Activated effector memory CD4-positive, alpha-beta T cell treated with anti-CD3 and anti-CD28 coated beads, Interleukin-2, amount 50 U/mL, for 16 hours (primary cell): ENCODE results near the gene COL13A1.

Source experiments
- DNase-seq: peaks from one replicate; pipeline ENCODE4 v3.0.0-alpha.2; 2020

Gene COL13A1

DNA sequence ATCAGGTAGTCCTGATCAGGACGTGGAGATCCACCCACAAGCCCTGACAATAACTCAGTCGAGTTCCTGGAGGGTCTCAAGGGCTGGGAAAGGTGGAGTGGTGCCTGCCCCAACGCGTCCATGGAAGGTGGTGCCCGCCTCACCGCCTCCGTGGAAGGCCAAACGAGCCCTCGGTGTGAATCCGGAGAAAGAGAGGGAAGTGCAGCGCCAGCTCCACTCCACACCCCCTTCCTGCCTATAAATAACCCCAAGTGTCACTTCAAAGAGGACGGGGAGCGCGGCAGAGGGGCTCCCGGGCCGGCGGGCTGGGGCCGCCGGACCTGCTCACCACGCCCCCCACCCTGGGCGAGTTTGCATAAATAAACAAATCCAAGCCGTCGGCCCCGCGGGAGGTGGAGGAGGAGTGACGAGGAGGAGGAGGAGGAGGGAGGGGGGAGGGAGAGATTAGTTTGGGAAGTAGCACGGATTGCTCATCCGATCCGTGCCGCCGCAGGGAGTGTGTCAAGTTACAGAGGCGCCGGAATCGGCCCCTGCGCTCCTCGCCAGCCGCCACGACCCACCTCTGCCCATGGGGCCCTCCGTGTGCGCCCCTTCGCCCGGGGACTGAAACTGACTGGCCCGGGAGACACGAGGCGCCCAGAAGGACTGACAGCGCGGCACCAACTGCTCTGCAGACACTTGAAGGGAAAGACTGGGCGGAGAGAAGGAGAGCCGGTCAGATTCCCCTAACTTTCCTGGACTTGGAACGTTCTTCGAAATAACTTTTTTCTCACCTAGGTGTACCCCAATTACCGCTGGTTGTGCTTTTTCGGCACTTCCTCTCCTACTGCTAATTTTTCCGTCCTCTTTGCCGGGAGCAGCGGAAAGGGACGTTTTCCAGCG lies at the start of gene COL13A1:
Gene COL13A1 (plus strand): TSS at position 473 of the 882 bp plus-strand sequence. CDS start 518 bp downstream, outside the sequence.
- no peak for DNase-seq

DNA sequence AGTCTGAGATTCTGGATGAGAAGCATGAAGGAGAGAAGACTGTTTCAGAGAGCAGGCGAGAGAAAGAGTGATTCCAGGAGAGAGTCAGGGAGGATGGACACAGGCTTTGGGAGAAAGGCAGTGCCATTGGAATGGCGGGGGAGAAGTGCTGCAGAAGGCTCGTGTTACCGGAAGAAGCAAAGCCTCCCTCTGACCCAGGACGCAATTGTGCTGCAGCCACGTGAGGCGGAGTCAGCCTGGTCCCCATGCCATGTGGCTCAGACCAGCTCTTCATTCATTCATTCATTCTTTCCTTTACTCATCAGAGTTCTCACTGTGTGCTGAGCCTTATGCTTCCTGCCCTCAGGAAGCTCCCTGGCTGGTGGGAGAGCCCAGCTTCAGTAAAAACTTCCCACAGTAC lies 49.2 kb upstream of the COL13A1 start:
- no peak for DNase-seq

DNA sequence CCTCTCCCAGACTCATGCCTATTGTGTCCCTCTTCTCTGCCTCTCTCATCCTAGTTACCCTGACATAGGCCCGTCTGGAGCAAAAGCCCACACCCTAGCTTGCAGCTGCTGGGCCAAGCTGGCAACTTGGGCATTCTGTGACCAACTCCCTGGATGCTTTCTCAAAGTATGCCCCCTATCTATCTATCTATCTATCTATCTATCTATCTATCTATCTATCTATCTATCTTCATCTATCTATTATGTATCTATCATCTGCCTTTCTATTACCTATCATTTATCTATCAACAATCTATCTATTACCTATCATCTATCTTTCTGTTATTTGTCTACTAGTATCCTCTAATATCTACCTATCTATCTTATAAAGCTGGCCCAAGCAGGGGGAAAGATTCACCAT lies 45.4 kb upstream of the COL13A1 start:
- DNase-seq, result no peak

DNA sequence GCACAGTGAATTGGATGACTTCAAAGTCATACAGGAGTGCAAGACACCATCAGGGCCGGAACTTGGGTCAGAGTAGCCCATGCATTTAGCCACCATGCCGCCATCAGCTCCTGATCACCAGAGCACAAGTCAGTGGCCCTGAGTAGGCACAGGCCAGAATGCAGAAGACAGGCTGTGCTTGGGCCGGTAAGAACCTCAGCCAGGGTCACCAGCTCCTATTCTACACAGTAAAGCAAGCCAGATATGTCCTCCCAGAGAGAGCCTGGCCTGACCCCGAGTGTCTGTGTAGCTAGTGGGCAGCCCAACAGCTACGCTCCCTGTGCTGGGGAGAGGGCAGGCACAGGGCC lies 44.5 kb upstream of the COL13A1 start:
- DNase-seq, result no peak

DNA sequence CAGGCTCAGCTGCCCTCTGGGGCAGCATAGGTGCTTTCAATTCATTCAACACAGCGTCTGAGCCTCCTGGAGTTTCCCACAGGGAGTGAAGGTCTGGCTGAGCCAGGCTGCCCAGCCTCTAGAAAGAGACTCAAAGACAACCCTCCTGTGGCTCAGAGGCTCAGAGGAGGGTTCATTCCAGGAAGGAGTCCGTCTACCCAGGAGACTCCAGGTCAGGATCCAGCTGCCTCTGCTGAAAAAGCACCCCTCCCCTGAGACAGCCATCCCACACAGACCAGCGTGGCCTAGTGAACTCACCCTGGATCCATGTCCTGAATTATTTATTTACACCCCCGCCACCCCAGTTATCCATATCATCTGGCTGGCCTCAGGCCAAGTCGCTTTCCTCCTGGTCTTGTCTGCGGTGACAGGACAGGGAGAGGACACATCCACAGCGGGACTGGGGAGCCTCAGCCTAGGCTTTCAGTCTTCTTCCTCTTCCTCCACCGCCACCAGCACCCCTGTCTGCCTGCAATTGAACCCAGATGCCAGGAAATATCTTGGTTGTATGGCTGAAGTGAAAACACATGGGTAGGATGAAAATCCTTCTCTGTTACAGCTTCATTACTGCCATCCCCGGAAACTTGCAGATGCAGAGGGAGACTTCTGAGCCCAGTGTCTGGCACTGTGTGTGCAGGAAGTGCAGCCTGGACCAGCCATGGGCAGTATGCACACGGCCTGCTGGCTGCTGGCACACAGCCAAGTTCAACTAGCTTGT lies 44.0 kb upstream of the COL13A1 start:
- DNase-seq, result no peak

DNA sequence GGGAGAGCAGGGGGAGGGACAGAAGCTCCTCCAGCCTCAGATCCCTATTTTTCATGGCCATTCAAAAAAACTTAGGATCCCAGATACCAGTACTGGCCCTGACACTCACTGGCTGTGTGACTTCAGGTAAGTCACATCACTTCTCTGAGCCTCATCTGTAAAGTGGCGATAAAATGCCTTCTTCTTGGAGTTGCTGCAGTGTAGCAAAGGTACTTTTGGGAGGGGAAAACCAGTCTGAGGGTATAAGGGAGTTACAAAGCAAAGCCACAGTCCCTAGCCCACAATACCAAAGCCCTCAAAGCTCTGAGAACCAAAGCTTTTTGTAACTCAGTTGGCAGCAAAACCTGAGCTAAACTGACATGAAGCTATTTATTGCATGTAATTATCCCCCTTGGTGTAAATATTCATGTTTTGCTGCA lies 43.4 kb upstream of the COL13A1 start:
- no peak for DNase-seq

DNA sequence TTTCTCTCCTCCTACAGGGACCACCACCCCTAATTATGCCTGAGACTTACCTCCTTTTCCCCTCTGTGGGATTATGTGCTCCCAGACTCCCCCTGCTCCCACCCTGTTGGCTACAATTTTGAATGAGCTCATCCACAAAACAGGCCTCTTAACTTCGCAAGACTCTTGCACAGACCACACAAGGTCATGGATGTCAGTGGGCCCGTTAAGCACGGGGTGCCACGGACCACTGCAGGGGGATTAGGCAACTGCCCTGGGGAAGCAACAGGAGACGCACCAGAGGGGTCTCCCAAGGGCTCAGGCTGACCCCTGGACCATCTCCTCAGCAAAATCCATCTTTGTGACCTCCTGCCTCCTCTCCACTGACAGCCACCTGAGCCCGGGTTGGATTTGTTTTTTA lies 42.1 kb upstream of the COL13A1 start:
- no peak for DNase-seq

DNA sequence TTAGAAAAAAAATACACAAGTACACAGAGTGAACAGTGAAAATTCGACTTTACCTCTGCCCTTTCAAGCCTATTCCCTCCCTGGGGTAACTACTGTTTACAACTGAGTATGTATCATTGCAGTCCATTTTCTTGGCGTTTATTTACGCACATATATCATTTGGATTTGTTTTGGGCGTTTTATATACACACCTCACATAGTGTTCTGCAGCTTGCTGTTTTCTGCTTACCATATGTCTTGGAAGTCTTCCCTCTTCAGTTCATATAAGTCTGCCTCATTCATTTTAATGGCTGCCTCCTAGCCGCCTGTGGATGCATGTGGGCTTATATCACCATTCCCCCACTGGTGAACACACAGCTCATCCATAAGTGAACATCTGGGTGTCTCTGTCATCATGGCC lies 41.6 kb upstream of the COL13A1 start:
- no peak for DNase-seq

DNA sequence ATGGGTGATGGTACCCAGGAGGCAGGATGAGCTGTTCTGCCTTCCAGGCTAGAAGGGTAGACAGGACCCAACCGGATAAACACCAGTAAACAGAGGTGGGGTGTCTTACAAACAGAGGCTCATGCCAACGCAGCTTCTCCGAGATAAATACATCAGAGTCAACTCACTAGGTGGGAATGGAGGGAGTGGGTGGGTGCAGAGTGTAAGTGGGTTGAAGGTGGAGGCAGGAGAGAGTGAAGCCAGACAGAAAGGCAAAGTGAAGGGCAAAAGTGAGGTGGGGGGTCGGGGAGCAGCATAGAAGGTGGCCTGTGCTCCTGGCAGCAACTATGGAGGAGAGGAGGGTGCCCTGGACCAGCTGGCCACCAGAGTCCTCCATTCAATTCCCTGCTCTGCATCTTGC lies 40.4 kb upstream of the COL13A1 start:
- DNase-seq, result no peak

DNA sequence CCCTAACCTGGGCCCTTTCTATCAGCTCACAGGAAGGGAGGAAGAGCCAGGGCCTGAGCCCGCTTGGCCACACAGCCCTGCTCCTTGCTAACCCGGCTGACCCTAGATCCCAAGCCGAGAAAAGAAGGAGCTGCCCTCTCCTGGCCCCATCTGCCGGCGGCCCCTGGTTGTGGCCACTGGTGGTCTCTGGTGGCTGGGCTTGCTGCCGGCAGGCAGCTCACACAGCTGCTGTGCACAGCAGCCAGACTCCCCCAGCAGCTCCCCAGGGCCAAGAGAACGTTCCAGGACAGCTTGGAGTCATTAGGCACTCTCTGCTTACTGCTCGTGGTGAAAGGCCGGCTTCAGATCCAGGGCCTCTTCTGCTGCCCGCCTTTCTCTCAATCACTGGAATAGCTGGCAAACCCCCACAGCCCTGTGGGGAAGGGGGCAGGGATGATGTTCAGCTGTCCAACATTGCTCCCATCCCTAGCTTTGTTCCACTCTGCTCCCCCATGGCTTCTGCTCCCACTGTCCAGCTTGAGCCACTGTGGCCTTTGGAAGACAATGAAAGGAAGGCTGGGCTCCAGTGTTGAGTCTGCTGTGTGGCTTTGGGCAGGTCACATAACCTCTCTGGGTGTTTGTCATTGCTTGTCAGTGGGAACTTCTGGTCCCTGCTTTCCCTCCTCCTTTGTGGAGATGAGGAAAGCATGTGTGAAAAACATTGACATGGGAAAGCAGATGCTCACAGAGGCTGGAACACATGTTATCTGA lies 35.4 kb upstream of the COL13A1 start:
- DNase-seq, result no peak

DNA sequence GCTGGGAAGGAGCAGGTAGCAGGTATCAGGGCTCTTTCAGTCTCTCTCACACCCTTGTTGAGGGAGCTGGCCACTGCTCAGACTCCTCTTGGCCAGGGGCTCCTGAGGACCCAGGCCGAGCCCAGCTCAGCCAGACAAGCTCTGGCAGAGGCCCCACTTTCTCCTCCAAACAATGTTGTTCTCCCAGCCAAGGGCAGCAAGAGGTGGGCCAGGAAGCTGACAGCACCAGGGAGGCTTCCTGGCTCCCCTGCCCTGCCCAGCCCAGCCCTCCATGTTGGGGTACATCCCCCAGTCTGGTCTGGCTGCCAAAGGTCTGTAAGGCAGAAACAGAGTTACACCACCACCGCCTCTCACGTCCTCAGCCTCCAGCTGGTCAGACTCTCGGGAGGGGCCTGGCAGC lies 33.9 kb upstream of the COL13A1 start:
- DNase-seq, result no peak

DNA sequence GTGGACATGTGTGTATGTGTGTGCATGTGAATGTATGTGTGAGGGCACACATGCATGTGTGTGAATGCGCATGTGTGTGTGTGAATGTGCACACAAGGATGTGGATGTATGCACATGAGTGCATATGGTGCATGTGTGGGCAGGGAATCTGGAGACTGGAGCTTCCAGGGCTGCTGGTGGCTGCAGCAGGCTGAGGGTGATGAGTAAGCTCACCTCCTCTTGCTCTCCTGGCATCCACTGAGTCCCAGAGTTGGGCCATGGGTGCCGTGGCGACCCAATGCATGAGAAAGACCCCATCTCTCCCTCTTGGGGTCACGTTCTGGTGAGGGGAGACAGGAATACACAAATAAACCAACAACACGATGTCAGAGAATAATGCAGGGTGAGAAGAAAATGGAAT lies 33.3 kb upstream of the COL13A1 start:
- DNase-seq, result no peak

DNA sequence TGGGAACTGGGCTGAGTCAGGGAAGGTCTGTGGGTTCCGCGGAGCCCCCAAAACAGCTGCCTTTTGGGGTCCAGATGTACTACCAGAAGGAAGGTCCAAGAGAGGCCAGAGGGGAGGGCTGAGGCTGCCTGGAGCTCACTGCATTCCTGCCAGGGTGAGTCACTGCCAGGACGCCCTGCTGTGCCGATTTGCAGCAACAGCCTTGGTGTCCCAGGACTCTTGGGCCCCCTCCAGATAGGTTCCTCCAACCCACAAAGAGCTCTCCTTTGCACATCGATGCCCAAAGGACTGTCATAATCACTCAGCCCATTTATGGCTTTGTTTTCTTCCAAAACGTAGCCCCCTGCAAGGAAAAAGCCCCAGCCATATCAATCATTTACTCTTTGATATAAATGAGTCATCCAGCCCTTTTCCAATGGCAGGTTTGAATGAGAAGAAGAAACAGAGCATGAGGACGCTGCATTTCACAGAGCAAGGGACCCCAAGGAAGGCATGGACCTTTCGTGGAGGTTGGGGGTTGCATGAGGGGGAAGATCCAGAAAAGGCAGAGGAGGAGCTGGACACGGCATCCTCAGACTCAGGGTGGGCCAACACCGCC lies 32.2 kb upstream of the COL13A1 start:
- DNase-seq, result no peak

DNA sequence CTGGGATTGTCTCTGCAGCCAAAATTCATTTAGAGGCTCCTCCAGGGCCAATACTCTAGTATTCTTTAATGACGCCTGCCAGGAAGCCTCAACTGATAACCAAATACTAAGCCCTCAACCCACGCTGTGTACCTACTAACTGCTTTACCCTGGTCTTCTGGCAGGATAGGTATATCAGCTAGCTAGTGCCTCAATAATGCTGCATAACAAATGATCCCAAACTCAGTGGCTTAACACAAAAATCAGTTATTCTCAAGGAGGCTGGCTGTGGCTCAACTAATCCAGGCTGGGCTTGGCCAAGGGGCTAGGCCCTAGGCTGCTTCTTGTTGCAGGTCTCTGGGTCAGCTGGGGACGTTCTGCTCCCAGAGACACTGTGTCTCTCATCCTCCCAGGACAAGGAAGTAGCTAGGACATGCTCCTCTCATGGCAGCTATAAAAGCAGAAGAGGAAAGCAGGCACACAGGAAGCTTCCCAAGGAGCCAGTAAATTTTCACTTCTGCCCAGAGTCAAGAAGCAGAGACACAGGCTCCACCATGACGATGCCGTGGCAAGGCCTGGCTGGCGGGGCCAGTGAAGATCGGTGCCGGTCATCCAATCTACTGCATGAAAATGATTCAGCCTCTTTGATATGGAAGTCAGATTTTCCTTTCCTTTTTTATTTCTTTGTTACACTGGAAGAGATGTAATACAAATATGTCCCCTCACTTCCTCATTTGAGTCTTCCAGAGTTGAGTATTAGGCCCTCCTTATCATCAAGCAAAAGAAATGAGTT lies 28.6 kb upstream of the COL13A1 start:
- no peak for DNase-seq

DNA sequence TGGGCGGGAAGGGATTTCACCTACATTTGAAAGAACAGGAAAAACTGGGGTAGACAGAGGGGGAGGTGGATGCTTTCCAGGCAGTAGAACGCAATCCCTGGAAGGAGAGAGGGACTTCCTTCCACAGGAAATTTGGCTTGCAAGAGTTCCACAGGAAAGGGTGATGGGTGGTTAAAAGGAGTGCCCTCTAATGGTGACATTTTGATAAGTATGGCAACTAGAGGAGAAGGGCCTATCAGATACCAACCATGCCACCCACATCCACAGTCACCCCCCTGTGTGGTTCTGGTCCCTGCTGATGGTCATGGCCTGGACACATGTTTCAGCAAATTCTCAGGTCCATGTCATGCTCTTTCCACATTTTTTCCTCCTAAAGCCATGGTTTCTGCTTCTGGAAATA lies 27.1 kb upstream of the COL13A1 start:
- no peak for DNase-seq

DNA sequence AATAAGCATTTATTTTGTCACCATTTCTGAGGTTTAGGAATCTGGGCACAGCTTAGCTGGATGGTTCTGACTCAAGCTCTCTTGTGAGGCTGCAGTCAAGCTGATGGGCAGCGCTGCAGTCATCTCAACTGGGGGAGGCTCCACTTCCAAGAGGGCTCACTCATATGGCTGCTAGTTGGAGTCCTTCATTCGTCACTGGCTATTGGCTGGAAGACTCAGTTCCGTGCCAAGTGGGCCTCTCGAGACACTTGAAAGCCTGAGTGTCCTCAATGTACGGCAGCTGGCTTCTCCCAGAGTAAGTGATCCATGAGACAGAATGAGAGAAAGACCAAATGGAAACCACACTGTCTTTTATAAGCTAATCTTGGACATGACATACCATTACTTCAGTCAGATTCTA lies 21.6 kb upstream of the COL13A1 start:
- DNase-seq, result no peak

DNA sequence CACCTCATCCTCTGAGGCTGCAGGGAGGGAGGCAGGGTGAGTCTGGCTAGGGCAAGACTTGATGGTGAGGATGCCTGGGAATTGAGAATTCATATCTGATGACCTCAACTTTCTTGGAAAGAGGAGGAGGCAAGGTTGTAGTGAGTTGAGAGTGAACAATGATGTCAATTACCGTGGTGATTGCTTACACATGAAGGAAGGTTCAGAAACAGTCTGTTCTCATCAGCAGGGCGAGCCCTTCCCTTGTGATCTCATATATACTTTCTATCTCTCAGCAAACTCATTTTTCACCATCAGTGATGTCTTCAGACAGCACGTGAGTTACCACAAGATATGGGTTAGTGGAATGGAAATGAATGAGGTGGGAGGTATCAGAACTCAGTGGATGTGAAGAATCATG lies 20.1 kb upstream of the COL13A1 start:
- DNase-seq, result no peak

DNA sequence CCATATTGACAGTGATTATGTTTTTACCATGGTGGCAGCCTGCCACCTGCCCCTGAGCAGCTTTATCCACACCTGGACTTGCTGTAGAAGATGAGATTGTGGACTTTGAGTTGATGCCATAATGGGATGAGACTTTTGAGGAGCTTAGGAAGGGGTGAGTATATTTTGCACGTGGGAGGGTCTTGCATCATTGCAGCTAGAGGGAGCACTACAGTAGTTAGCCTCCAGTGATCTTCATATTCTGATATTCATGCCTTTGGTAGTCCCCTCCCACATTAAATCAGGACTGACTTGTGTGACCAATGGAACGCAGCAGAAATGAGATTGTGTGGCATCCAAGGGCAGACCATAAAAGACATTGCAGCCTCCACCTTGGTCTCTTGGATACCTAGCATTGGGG lies 18.2 kb upstream of the COL13A1 start:
- no peak for DNase-seq

DNA sequence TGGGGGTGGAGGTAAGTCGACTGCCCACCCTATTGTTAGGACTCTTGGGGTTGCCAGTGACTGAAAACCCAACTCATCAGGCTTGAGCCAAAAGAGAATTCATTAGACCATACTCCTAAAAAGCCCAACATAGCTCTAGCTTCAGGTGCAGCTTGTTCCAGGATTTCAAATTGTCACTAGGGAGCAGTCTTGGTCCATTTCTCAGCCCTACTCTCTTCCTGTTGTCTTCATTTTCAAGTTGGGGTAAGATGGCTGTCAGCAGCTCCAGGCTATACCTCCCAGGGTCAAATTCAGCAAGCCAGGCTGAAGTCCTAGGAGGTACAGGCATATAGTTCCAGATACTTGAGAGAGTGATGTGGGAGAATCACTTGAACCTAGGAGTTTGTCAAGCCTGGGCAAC lies 14.9 kb upstream of the COL13A1 start:
- no peak for DNase-seq

DNA sequence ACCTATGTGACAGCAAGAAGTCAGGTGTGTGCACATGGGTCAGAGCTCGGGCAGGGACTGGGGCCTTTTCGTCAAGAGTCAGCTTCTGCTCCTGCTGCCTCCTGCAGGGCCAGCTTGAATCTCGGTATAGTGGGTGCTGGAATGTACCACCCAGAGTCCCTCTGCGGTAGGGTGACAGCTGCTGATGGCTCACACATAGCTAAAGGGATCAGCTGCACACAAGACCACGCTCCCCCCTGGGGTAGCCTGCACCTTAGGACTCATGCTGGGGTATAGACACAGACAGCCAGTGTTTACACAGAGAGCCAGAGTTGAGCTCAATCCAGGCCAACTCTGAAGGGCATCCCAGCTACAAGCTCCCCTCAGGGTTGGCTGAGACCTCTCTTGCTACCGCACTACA lies 14.0 kb upstream of the COL13A1 start:
- DNase-seq, result no peak

DNA sequence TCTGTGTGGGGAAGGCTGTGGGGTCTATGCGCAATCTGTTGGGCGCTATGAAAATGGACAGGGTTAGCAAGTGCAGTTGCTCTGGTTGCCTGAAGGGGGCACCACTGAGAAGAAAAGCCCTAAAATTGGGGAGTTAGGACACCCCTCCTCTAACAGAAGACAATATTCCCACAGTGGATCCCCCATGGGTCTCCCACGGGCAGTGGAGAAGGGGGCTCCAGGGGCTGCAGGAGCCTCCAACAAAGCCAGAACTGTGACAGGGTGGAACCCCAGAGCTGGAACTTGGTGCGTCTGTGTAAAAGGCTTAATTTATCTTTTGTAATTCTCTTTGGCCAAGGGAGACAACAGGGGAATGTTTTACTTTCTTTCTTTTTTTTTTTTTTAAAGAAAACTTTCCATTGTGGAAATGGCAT lies 12.5 kb upstream of the COL13A1 start:
- DNase-seq, result no peak

DNA sequence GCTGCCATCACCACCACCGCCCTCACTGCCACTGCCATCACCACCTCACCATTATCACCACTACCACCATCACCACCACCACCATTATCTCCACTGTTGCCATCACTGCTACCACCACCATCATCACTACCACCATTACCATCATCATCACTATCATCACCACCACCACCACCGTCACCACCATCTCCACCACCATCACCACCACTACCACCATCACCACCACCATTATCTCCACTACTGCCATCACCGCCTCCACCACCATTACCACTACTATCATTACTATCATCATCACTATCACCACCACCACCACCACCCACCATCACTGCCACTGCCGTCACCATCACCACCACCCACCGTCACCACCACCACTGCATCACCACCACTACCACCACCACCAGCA lies 9.9 kb upstream of the COL13A1 start:
- no peak for DNase-seq

DNA sequence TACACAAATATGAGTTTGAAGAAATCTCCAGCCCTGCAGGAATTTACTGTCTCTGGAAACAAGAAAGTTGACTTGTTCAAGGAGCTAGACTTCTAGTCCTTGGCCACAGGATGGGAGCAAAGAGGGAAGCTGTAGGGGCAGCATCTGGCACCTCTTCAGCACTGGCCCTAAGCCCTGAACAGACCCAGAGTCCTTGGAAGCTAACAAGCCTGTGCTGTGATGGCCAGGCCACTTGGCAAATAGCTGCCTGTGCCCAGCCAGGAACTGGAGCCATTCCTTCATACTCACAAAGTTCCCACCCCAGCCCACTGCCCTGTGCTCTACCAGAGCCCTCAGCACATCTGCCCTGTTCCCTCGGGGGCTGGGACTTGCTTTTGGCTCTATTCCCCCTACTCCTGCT lies 9.4 kb upstream of the COL13A1 start:
- no peak for DNase-seq
